ENCODE data around the gene IPO11.
"Not testable (repeated sequence)": the region's sequence is repeated elsewhere in the genome, so short reads cannot be mapped to it uniquely, and the experiment has no call there.

IPO11 gene

DNA sequence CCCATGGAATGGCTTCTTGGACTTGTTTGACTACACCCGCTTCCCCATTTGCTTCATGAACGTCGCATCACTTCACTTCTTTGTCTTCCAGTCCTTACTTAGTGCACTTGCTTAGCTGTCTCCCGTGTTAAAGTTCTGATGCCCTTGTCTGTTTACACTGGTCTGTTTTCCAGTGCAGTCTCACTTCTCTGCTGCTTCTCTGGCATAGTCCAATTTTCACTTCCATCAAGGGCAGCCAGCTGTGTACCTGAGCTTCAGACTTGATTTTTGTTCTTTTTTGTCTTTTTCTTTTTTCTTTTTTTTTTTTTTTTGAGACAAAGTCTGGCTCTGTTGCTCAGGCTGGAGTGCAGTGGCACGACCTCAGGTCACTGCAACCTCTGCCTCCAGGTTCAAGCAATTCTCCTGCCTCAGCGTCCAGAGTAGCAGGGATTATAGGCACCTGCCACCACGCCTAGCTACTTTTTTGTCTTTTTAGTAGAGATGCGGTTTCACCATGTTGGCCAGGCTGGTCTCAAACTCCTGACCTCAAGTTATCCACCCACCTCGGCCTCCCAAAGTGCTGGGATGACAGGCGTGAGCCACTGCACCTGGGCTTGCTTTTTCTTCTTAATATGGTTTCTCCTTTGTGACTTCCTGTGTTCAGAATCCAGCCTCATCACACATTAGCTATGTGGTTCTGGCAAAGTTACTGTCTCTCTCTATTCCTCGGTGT lies 241.5 kb downstream of the IPO11 start:
- in situ Hi-C loops (cut with HindIII; ENCODE audit: low pct_unique_long_range_greater_than_20kb, low sequenced_read_pairs): no loop called here
- DNase-seq (ENCODE audit: low read depth in 1 of 2, low spot score in 1 of 2): no peak
- TF ChIP-seq JUND (IDR thresholded peaks at IDR 0.05; ENCODE audit: low read depth): no peak

DNA sequence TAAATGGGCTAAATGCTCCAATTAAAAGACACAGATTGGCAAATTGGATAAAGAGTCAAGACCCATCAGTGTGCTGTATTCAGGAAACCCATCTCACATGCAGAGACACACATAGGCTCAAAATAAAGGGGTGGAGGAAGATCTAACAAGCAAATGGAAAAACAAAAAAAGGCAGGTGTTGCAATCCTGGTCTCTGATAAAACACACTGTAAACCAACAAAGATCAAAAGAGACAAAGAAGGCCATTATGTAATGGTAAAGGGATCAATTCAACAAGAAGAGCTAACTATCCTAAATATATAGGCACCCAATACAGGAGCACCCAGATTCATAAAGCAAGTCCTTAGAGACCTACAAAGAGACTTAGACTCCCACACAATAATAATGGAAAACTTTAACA lies 245.2 kb downstream of the IPO11 start:
- DNase-seq (ENCODE audit: low read depth in 1 of 2, low spot score in 1 of 2); in situ Hi-C loops (cut with HindIII; ENCODE audit: low pct_unique_long_range_greater_than_20kb, low sequenced_read_pairs): not testable (repeated sequence)

DNA sequence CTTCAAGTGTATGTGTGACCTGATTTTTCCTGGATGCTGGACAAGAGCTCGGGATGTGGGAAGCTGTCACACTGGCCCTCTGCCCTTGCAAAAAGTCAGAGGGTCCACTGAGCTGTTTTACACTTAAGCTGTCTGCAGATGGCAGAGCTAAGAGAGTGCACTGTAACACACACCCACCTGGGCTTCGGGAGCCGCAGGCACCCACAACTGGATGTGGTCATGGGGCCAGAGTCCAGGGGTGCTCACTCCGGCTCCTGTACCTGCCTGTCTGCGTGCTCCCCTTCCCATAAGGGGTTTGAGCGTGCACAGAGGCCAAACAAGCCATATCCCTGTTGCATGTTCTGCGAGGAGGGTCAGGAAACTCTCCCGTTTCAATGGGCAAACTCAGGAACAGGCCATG lies 248.6 kb downstream of the IPO11 start:
- in situ Hi-C loops (cut with HindIII; ENCODE audit: low pct_unique_long_range_greater_than_20kb, low sequenced_read_pairs): no loop called here

DNA sequence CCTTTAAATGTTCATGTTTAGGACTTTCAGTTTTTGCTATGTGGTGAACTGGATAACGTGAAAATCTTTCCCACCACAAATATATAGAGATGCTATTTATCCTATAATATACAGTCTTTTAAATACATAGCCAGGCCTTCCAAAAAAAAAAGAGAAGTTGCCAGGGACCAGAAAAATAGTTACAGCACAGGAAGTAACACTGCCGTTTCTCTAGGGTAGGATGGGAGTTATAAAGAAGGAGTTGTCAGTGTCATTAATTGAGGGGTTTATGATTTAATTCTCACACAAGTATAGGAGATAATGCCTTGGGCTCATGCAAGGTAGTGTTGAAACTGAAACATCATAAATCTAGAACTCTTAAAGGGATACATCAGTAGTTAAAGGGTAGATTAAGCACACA lies 250.0 kb downstream of the IPO11 start:
- DNase-seq (ENCODE audit: low read depth in 1 of 2, low spot score in 1 of 2): no peak
- in situ Hi-C loops (cut with HindIII; ENCODE audit: low pct_unique_long_range_greater_than_20kb, low sequenced_read_pairs): no loop called here
- TF ChIP-seq JUND (IDR thresholded peaks at IDR 0.05; ENCODE audit: low read depth): no peak

More for the DNA sequence above, 248.6 kb downstream of the IPO11 start:
- no peak for DNase-seq (ENCODE audit: low read depth in 1 of 2, low spot score in 1 of 2)
- no peak for TF ChIP-seq JUND (IDR thresholded peaks at IDR 0.05; ENCODE audit: low read depth)

DNA sequence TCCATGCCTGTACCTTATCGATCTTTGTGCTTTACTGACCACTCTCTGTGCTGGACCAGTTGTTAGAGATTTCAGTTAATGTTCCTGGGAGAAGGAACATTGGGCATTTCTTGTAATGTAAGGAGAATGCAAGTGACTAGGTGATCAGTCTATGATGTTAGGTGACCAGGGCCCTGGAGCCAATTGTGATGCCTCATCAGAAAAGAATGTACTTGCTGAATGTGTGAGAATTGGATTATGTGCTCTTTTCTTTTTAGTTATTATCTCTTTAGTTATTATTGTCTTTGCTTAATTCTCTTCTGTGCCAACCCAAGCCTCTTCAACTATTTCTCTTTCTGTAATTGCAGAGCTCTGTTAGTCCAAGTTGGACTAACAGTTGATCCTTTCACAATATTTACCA lies 258.9 kb downstream of the IPO11 start:
- no peak for DNase-seq (ENCODE audit: low read depth in 1 of 2, low spot score in 1 of 2)
- TF ChIP-seq JUND (IDR thresholded peaks at IDR 0.05; ENCODE audit: low read depth): no peak
- in situ Hi-C loops (cut with HindIII; ENCODE audit: low pct_unique_long_range_greater_than_20kb, low sequenced_read_pairs): no loop called here

DNA sequence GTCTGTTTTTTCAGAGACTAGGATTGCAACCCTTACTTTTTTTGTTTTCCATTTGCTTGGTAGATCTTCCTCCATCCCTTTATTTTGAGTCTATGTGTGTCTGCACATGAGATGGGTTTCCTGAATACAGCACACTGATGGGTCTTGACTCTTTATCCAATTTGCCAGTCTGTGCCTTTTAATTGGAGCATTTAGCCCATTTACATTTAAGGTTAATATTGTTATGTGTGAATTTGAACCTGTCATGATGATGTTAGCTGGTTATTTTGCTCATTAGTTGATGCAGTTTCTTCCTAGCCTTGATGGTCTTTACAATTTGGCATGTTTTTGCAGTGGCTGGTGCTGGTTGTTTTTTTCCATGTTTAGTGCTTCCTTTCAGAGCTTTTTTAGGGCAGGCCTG lies 264.0 kb downstream of the IPO11 start:
- in situ Hi-C loops (cut with HindIII; ENCODE audit: low pct_unique_long_range_greater_than_20kb, low sequenced_read_pairs); DNase-seq (ENCODE audit: low read depth in 1 of 2, low spot score in 1 of 2): not testable (repeated sequence)
